ENCODE measurements around the gene RNF157. TPM values are rescaled to one million over a fixed set of nuclear protein-coding genes. Genes with fewer than 3 reads are reported as not detected.

The RNF157 gene
- total and polyA plus RNA-seq, 10 of the 15 experiments (the other 5 are each of a cell fraction or from before 2014, with no cell fraction given): 1.4 to 15.9 (median 9.6) TPM

- TF ChIP-seq NFXL1 (IDR thresholded peaks at IDR 0.05; ENCODE audit: borderline replicate concordance) (no peak), CEBPB (IDR thresholded peaks at IDR 0.05; ENCODE audit: borderline replicate concordance in 1 of 2, low read depth in 2 of 2, low read length in 2 of 2) (peak in 1 of 2 experiments; percentile 58; a peak in 1 of 4 replicates), TARDBP (IDR thresholded peaks at IDR 0.05; ENCODE audit: borderline replicate concordance) (no peak), TCF12 (IDR thresholded peaks at IDR 0.05; ENCODE audit: low read depth, low read length) (peak; percentile 72), NRF1 (conservative IDR thresholded peaks at IDR 0.05; ENCODE audit: low read depth, low read length) (no peak), WRNIP1 (IDR thresholded peaks at IDR 0.05; ENCODE audit: borderline replicate concordance, low read depth, low read length) (no peak), SIX5 (IDR thresholded peaks at IDR 0.05; ENCODE audit: low read depth, low read length, severe bottlenecking) (no peak), BCL11A (IDR thresholded peaks at IDR 0.05; ENCODE audit: low read depth, low read length) (no peak), CUX1 (IDR thresholded peaks at IDR 0.05; ENCODE audit: insufficient replicate concordance, low read depth, low read length) (no peak), CHD4 (IDR thresholded peaks at IDR 0.05) (no peak), CBFB (IDR thresholded peaks at IDR 0.05; ENCODE audit: low read depth) (no peak), TBL1XR1 (IDR thresholded peaks at IDR 0.05; ENCODE audit: low read depth, low read length) (peak; percentile 59; the same call in 1 of the 2 replicates), PBX3 (IDR thresholded peaks at IDR 0.05; ENCODE audit: insufficient replicate concordance, low read depth, low read length) (peak; percentile 23), SMAD5 (IDR thresholded peaks at IDR 0.05; ENCODE audit: low read depth) (peak; percentile 27; the same call in 1 of the 2 replicates), FOS (IDR thresholded peaks at IDR 0.05; ENCODE audit: borderline replicate concordance, extremely low read depth, insufficient read length) (no peak), IKZF1 (conservative IDR thresholded peaks at IDR 0.05) (peak; percentile 65), RAD21 (IDR thresholded peaks at IDR 0.05; ENCODE audit: insufficient read depth, low read depth, low read length) (no peak), KDM1A (IDR thresholded peaks at IDR 0.05; ENCODE audit: borderline replicate concordance) (no peak), ZBTB33 (IDR thresholded peaks at IDR 0.05) (no peak), ATF7 (IDR thresholded peaks at IDR 0.05; ENCODE audit: low read depth) (peak; percentile 51)
Observed at GRCh38 chr17:76268015-76268749, 27.9 kb upstream of the RNF157 start (continued).

Data from GM12878 (cell line).